Stimulated activated CD4-positive, alpha-beta T cell treated with anti-CD3 and anti-CD28 coated beads, Interleukin-1b, Interleukin-23, amount 100 ng/mL, for 1 hour (primary cell): ENCODE measurements around the gene DENND1C.

Experiments
- DNase-seq, 2 donors: peaks; one replicate each; pipeline ENCODE4 v3.0.0-alpha.2; 2020; ENCODE audit warnings: low read depth in 2 of 2

The DENND1C gene

GRCh38 chr19:6424195-6424938 is 57.2 kb downstream of the DENND1C start, which contains the start of gene KHSRP:
KHSRP (minus strand) TSS chr19:6424811; CDS start chr19:6424701, 110 bp downstream.
- peak in 1 of 2 donors; percentile 27 for DNase-seq

- no peak for DNase-seq
Observed at GRCh38 chr19:6423499-6424194, 57.9 kb downstream of the DENND1C start.

DNA sequence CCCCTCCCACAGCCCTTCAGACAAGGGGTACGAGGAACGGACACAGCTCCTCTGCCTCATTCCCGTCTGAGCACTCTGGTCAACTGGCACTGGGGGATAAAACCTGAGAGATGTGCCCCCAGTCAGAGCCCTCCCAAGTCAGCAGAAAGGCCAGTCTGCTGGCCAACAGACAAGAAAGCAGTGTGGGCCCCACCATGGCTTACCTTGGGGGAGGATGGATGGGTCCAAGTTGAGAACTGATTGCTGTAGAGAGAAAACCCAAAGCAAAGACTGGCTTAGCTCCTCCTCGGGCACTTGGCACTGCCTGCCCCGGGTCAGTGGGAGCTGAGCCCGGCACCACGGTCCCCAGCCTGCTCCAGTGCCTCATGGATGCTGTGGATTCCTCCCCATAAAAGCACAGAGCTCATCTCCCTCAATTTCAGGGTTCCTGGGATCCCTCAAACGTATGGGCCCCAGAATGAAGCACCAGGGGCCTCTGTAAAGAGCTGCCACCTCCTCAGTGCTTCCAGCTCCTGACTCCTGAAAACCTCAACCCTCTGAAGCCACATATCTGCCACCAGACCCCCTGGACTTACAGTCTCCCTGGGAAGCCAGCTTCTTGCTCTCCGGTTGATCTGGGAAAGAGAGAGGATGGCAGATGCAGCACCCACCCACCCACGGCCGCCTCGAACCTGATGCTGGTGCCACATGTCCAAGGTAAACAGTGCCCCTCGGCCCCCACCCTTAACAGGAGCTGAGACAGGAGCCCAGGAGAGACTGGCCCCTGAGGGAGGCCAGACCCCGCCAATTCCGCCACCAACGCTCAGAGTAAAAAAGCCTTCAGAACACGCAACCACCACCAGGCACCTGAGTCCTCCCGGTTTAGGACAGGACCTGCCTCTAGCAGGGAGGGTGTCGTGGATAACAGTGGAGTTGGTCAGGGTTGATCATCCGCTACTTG is 60.2 kb downstream of the DENND1C start:
- no peak for DNase-seq

- no peak for DNase-seq
Observed at GRCh38 chr19:6418562-6418932, 63.0 kb downstream of the DENND1C start.

- DNase-seq: no peak
Observed at GRCh38 chr19:6417713-6418561, 63.6 kb downstream of the DENND1C start.
